ENCODE data around the gene SV2B. TPM values are rescaled to one million over a fixed set of nuclear protein-coding genes. Genes with fewer than 3 reads are reported as not detected.
A peak's percentile ranks its signal among the peaks of the same experiment; 100 is the strongest.

SV2B gene
- total and polyA plus RNA-seq, 9 of the 15 experiments (the other 6 are each of a cell fraction or from before 2014, with no cell fraction given) = 0.01 to 0.25 (median 0.11) TPM

DNA sequence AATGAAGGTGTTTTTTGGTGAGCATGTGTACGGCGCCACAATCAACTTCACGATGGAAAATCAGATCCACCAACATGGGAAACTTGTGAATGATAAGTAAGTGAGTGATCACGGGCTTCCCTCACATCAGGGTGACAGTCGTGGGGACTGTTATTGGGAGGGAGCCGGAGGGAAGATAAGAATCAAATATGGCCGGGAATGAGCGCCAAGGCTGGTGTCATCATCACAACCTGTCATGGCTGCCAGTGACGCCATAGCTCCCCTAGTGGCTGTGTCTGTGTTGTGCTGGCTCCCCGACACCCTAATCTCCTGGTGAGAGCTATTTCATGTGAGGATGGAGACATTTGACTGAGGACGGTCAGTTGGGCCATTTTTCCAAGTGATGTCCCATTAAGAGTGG, 168.5 kb downstream of the SV2B start (continued):
- no peak for TF ChIP-seq LCOR (CRISPR knock-in tag; IDR thresholded peaks at IDR 0.05)
- TF ChIP-seq SMAD1 (IDR thresholded peaks at IDR 0.05; ENCODE audit: low read depth, low read length, partially characterized antibody) = no peak
- TF ChIP-seq MYC (IDR thresholded peaks at IDR 0.05; ENCODE audit: low read depth, low read length) = no peak
- no peak for TF ChIP-seq MYC (CRISPR knock-in tag; IDR thresholded peaks at IDR 0.05; ENCODE audit: borderline replicate concordance, low read depth)
- no peak for TF ChIP-seq SMAD3 (CRISPR knock-in tag; conservative IDR thresholded peaks at IDR 0.05)
- TF ChIP-seq ZNF699 (CRISPR knock-in tag; IDR thresholded peaks at IDR 0.05; ENCODE audit: insufficient replicate concordance) = no peak
- TF ChIP-seq AFF4 (CRISPR knock-in tag; IDR thresholded peaks at IDR 0.05) = no peak
- TF ChIP-seq MEIS2 (IDR thresholded peaks at IDR 0.05; ENCODE audit: partially characterized antibody) = peak; percentile 80
- TF ChIP-seq ZNF23 (CRISPR knock-in tag; IDR thresholded peaks at IDR 0.05) = no peak
- TF ChIP-seq, protein P1, sequence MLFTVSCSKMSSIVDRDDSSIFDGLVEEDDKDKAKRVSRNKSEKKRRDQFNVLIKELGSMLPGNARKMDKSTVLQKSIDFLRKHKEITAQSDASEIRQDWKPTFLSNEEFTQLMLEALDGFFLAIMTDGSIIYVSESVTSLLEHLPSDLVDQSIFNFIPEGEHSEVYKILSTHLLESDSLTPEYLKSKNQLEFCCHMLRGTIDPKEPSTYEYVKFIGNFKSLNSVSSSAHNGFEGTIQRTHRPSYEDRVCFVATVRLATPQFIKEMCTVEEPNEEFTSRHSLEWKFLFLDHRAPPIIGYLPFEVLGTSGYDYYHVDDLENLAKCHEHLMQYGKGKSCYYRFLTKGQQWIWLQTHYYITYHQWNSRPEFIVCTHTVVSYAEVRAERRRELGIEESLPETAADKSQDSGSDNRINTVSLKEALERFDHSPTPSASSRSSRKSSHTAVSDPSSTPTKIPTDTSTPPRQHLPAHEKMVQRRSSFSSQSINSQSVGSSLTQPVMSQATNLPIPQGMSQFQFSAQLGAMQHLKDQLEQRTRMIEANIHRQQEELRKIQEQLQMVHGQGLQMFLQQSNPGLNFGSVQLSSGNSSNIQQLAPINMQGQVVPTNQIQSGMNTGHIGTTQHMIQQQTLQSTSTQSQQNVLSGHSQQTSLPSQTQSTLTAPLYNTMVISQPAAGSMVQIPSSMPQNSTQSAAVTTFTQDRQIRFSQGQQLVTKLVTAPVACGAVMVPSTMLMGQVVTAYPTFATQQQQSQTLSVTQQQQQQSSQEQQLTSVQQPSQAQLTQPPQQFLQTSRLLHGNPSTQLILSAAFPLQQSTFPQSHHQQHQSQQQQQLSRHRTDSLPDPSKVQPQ (CRISPR knock-in tag; IDR thresholded peaks at IDR 0.05; ENCODE audit: borderline replicate concordance) = no peak
- no peak for TF ChIP-seq GATAD2B (IDR thresholded peaks at IDR 0.05; ENCODE audit: borderline replicate concordance)
- no peak for TF ChIP-seq MBD2 (IDR thresholded peaks at IDR 0.05; ENCODE audit: borderline replicate concordance, low read depth)
- TF ChIP-seq BRCA1 (IDR thresholded peaks at IDR 0.05) = no peak
- TF ChIP-seq BRCA1 (CRISPR knock-in tag; IDR thresholded peaks at IDR 0.05) = no peak
- TF ChIP-seq SREBF1 (IDR thresholded peaks at IDR 0.05; ENCODE audit: borderline replicate concordance, low read depth, low read length) = no peak
- TF ChIP-seq MCM5 (IDR thresholded peaks at IDR 0.05; ENCODE audit: low read depth) = no peak
- no peak for TF ChIP-seq ZNF384 (IDR thresholded peaks at IDR 0.05; ENCODE audit: low read depth, low read length)
- TF ChIP-seq THRA (IDR thresholded peaks at IDR 0.05) = no peak
- TF ChIP-seq MNT (conservative IDR thresholded peaks at IDR 0.05) = no peak
- TF ChIP-seq TEAD2 (tag; IDR thresholded peaks at IDR 0.05) = no peak

Measured in K562 (cell line).